ENCODE results near the gene GLOD5.

GLOD5 gene

GRCh38 chrX:48752498-48752897 is 9.0 kb upstream of the GLOD5 start:
- no peak for DNase-seq (ENCODE audit: low read depth)
- no peak for TF ChIP-seq CTCF (conservative IDR thresholded peaks at IDR 0.05; ENCODE audit: low read length)
- H3K4me3 ChIP-seq (ENCODE audit: low read length) = no peak overlapping the region

GRCh38 chrX:48753708-48754228 is 7.8 kb upstream of the GLOD5 start:
- DNase-seq (ENCODE audit: low read depth) = no peak
- no peak for TF ChIP-seq CTCF (conservative IDR thresholded peaks at IDR 0.05; ENCODE audit: low read length)
- H3K4me3 ChIP-seq (ENCODE audit: low read length) = no peak overlapping the region

- H3K4me3 ChIP-seq (ENCODE audit: low read length) = no peak overlapping the region
- DNase-seq (ENCODE audit: low read depth) = no peak
- no peak for TF ChIP-seq CTCF (conservative IDR thresholded peaks at IDR 0.05; ENCODE audit: low read length)
Measured at GRCh38 chrX:48754238-48754637, 7.3 kb upstream of the GLOD5 start.

GRCh38 chrX:48769230-48769629 is 7.7 kb downstream of the GLOD5 start:
- no peak overlapping the region for H3K4me3 ChIP-seq (ENCODE audit: low read length)
- DNase-seq (ENCODE audit: low read depth) = no peak
- no peak for TF ChIP-seq CTCF (conservative IDR thresholded peaks at IDR 0.05; ENCODE audit: low read length)

DNA sequence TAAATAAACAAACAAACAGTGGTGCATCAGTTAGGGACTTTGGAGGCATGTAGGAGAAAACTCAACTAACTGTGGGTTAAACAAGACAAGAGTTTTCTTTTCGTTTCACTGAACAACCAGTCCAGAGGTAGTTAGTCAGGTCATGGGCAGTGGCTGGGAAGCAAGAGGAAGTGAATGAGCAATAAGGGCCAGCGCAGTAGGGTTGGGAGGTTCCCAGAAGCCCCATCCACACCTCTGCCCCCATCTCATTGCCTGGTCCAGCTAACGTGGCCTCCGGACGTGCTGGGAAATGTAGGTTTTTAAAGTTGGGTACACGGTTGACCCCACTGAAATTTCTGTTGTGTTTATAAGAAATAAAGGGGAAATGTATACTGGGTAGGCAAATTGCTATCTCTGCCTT is 8.7 kb downstream of the GLOD5 start:
- no peak for TF ChIP-seq CTCF (conservative IDR thresholded peaks at IDR 0.05; ENCODE audit: low read length)
- no peak for DNase-seq (ENCODE audit: low read depth)
- no peak overlapping the region for H3K4me3 ChIP-seq (ENCODE audit: low read length)

DNA sequence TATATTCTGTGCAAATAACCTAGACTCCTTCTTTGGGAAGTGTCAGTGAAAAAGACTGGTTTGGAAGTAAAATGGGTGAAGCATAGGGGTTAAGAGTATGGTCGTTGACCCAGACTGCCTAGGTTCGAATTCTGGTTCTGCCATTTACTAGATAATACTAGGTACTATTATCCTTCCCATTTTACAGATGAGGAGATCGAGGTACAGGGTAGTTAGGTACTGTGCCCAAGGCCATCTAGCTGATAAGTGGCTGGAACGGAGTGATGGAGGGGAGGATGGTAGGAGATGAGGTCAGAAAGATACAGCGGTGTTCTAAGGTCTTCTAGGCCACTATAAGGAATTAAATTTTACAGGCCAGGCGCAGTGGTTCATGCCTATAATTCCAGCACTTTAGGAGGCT is 11.1 kb downstream of the GLOD5 start:
- TF ChIP-seq CTCF (conservative IDR thresholded peaks at IDR 0.05; ENCODE audit: low read length) = no peak
- H3K4me3 ChIP-seq (ENCODE audit: low read length) = no peak overlapping the region
- DNase-seq (ENCODE audit: low read depth) = no peak

- DNase-seq (ENCODE audit: low read depth) = no peak
- no peak overlapping the region for H3K4me3 ChIP-seq (ENCODE audit: low read length)
- no peak for TF ChIP-seq CTCF (conservative IDR thresholded peaks at IDR 0.05; ENCODE audit: low read length)
Measured at GRCh38 chrX:48776818-48777439, 15.4 kb downstream of the GLOD5 start.
